Measurements from ENCODE around the gene MAP7D3.

GRCh38 chrX:136183172-136183571, 68.0 kb downstream of the MAP7D3 start:
- no peak for TF ChIP-seq BRCA1 (IDR thresholded peaks at IDR 0.05; ENCODE audit: low read depth, low read length)
- no peak for TF ChIP-seq SRF (IDR thresholded peaks at IDR 0.05; ENCODE audit: low read depth, low read length)
- TF ChIP-seq CTCF (IDR thresholded peaks at IDR 0.05; ENCODE audit: control extremely low read depth in 1 of 3, insufficient read depth in 1 of 3, low read depth in 1 of 3, low read length in 3 of 3): no peak
- TF ChIP-seq POLR2AphosphoS5 (IDR thresholded peaks at IDR 0.05; ENCODE audit: low read depth, low read length): no peak
- TF ChIP-seq JUND (IDR thresholded peaks at IDR 0.05; ENCODE audit: low read length): no peak
- no peak for TF ChIP-seq CREB1 (IDR thresholded peaks at IDR 0.05)
- TF ChIP-seq KDM1A (IDR thresholded peaks at IDR 0.05; ENCODE audit: borderline replicate concordance, low read length): no peak
- no peak for TF ChIP-seq GTF2F1 (IDR thresholded peaks at IDR 0.05; ENCODE audit: borderline replicate concordance, low read depth, low read length)
